HepG2 (cell line): ENCODE measurements around the gene CCDC3. TPM values are rescaled to one million over a fixed set of nuclear protein-coding genes. Genes with fewer than 3 reads are reported as not detected.

Experiments used
- BCLAF1 ChIP-seq: fragments of 450-650 bp; IDR thresholded peaks from 2 replicates; pipeline ENCODE4 v1.6.1; 2017; ENCODE audit warnings: mild to moderate bottlenecking
- HNF4G ChIP-seq, 2 experiments: sonication (generic) in 1 of 2; formaldehyde crosslinking in 1 of 2; IDR thresholded peaks; 2 replicates each; pipeline versions ENCODE4 v1.4.0 to v1.6.1; 2011 to 2020; ENCODE audit warnings: borderline replicate concordance in 2 of 2, low read depth in 2 of 2, mild to moderate bottlenecking in 2 of 2, low read length in 1 of 2, missing genetic modification reagents in 1 of 2, moderate library complexity in 1 of 2
- NFE2L1 ChIP-seq: sonication (generic); formaldehyde crosslinking; IDR thresholded peaks from 2 replicates; pipeline ENCODE4 v1.4.0; 2020; ENCODE audit warnings: missing genetic modification reagents, mild to moderate bottlenecking, borderline replicate concordance
- NRL ChIP-seq: sonication (generic); formaldehyde crosslinking; IDR thresholded peaks from 2 replicates; pipeline ENCODE4 v1.5.0; 2020; ENCODE audit warnings: missing genetic modification reagents, mild to moderate bottlenecking, moderate library complexity, borderline replicate concordance
- SIX4 ChIP-seq: sonication (generic); formaldehyde crosslinking; IDR thresholded peaks from 2 replicates; pipeline ENCODE4 v1.4.0; 2020; ENCODE audit warnings: missing genetic modification reagents
- SKIL ChIP-seq: sonication (generic); formaldehyde crosslinking; IDR thresholded peaks from 2 replicates; pipeline ENCODE4 v1.8.0; 2022; ENCODE audit warnings: missing genetic modification reagents, mild to moderate bottlenecking, moderate library complexity, borderline replicate concordance
- SNAPC2 ChIP-seq: sonication (generic); formaldehyde crosslinking; IDR thresholded peaks from 2 replicates; pipeline ENCODE4 v1.8.1; 2022; ENCODE audit warnings: mild to moderate bottlenecking, missing genetic modification reagents
- TSC22D2 ChIP-seq: sonication (generic); formaldehyde crosslinking; IDR thresholded peaks from 2 replicates; pipeline ENCODE4 v1.5.1; 2020; ENCODE audit warnings: missing genetic modification reagents, mild to moderate bottlenecking, borderline replicate concordance
- ZNF232 ChIP-seq: sonication (generic); formaldehyde crosslinking; IDR thresholded peaks from 2 replicates; pipeline ENCODE4 v1.4.0; 2020; ENCODE audit warnings: missing genetic modification reagents, borderline replicate concordance
- ZNF550 ChIP-seq: sonication (generic); formaldehyde crosslinking; IDR thresholded peaks from 2 replicates; pipeline ENCODE4 v1.4.0; 2020; ENCODE audit warnings: mild to moderate bottlenecking, missing genetic modification reagents, borderline replicate concordance
- ZNF75D ChIP-seq: sonication (generic); formaldehyde crosslinking; IDR thresholded peaks from 2 replicates; pipeline ENCODE4 v1.8.1; 2023; ENCODE audit warnings: missing genetic modification reagents, mild to moderate bottlenecking, borderline replicate concordance
- polyA plus RNA-seq, 8 experiments: library from polyadenylated mRNA; depleted of rRNA in 3 of 8; stranded (reverse) in 7 of 8; unstranded in 1 of 8; fragments of >200 nt; fragmentation: Illumina TruSeq in 4 of 8; extraction: Trizol in 4 of 8; gene quantifications; 2 replicates each; pipeline versions ENCODE4 v1.2.1 to v1.2.3, GENCODE V29; 2011 to 2016; ENCODE audit warnings: low read depth in 4 of 8, missing spikeins in 1 of 8, mixed read lengths in 1 of 8; ENCODE audit not compliant: insufficient read depth in 1 of 8
- total RNA-seq, 5 experiments: library from RNA; depleted of rRNA; stranded (reverse); fragments of >200 nt; fragmentation: Illumina TruSeq; extraction: Trizol; gene quantifications; 2 replicates each; pipeline ENCODE4 v1.2.3, GENCODE V29; 2016; ENCODE audit warnings: low read depth in 1 of 5

Gene CCDC3
- total and polyA plus RNA-seq, 2 of the 13 experiments (the other 11 are each of a cell fraction or from before 2014, with no cell fraction given): not detected

DNA sequence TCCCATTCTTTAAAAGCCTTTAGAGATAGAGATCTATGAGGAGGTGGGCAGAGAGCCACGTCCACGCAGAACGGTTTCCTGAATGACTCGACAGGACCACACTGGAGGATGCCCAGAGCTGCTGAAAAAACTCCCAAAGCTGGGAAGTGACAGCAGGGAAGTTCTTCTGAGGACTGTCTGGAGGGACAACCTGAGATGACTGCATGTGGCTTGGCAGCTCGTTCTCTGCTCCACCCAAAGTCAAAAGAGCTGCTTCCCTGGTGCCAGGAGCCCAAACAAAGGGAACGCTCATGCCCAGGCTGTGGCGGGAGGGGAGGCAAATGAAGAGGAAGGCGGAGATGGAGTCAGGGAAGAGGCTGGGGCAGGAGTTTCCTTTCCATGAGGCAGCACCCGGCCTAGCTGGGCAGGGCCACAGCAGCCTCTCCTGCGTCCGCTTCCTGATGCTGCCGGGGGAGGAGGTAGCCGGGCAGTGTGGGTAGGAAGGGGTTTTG, 95.4 kb downstream of the CCDC3 start (continued):
- TF ChIP-seq SKIL (CRISPR knock-in tag) (no peak), SNAPC2 (no peak), ZNF75D (no peak), SIX4 (CRISPR knock-in tag) (no peak), BCLAF1 (no peak), ZNF550 (CRISPR knock-in tag) (no peak), ZNF232 (CRISPR knock-in tag) (no peak), NFE2L1 (CRISPR knock-in tag) (no peak), TSC22D2 (CRISPR knock-in tag) (no peak), HNF4G (IDR thresholded peaks at IDR 0.05; ENCODE audit: borderline replicate concordance, low read depth, low read length) (no peak), HNF4G (CRISPR knock-in tag; IDR thresholded peaks at IDR 0.05; ENCODE audit: borderline replicate concordance, low read depth) (no peak), NRL (no peak)
